HG03280 (cell line): ENCODE measurements around the gene CHMP4A.
"Not testable (repeated sequence)": the region's sequence is repeated elsewhere in the genome, so short reads cannot be mapped to it uniquely, and the experiment has no call there.

Experiments
- ATAC-seq: cut with Tn5 transposase; IDR thresholded peaks from one replicate; pipeline ENCODE4 v1.9.1; 2021; ENCODE audit warnings: mild to moderate bottlenecking, moderate library complexity; ENCODE audit not compliant: unreplicated experiment

The CHMP4A gene

DNA sequence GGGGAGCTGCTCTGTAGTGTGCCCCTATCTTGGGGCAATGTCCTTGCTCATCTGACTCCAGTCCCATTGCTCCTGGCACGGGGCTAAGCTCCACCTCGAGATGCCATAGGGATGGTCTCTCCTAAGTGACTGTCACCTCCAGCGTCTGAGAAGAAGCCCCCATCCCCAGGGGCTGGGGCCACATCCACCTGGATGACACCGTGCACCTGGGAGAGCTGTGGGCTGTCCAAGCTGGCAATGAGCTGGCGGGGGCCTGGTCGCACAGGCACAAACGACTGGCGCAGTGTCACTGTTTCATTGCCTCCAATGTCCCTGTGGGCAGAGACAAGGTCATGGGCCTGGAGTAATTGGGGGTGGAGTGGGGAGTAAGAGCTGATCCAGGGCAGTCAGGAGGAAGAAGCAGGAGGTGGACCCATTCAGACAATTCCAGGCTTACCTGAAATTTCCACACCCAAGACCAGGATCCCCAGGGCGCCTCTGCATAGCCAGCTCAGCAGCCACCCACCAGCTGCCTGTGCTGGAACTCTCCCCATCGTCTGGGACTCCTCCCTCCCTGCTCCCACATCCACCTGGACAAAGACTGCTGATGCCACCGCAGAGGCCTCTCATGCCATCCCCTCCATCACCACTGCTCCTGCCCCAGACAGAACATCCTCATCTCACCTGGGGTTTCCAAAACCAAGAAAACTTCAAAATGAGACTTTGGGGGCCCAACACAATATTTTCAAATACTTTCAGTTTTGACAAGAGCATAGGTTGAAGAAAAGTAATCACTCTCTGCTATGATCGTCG lies 36.1 kb upstream of the CHMP4A start:
- no peak for ATAC-seq

DNA sequence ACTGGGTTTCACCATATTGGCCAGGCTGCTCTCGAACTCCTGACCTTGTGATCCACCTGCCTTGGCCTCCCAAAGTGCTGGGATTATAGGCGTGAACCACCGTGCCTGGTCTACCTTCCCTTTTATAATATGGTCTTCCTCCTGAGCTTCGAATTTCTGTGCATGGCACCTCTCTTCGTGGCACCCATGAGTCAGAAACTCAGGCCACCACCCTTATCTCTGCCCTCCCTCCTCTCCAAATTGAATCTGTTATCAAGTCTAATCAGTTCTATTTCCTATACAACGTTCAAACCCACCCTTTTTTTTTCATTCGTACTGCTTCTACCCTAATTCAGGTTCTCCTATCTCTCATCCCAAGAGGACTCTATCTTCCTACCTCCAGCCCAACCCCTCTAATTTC lies 34.1 kb upstream of the CHMP4A start:
- ATAC-seq: no peak

- ATAC-seq: peak; percentile 26
Observed at GRCh38 chr14:24246765-24247212, 33.5 kb upstream of the CHMP4A start.

GRCh38 chr14:24245350-24245749 lies 32.1 kb upstream of the CHMP4A start:
- not testable (repeated sequence) for ATAC-seq

- ATAC-seq: no peak
Observed at GRCh38 chr14:24243336-24243836, 30.1 kb upstream of the CHMP4A start.

DNA sequence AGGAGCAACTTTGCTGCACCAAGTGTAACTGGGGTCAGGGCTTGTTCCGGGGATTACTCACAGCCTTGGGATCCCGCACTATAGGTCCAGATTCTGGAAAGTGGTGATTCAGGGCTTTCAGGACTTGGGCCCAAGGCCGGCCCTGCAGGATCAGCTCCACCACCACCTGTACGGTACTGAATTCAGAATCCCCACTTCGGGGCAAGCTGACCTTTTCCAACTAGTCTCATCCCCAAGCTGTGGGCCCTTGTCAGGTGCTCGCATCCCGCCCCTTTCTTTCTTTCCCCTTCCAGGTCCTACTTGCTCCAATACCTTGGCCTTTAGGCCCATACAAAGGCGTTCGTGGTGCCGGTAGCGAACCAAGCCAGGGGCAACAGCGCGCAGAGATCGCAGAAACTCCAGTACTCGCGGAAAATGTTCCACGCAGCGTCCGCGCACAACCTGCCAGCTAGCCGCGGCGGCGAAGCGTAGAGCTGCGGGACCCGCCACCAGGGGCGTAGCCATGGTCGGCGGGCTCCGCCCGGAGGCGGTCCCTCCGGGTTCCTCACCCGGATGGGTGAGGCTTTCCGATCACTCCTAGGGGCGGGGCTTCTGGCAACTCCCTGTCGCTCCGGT lies 28.6 kb upstream of the CHMP4A start:
- peak; percentile 83 for ATAC-seq

DNA sequence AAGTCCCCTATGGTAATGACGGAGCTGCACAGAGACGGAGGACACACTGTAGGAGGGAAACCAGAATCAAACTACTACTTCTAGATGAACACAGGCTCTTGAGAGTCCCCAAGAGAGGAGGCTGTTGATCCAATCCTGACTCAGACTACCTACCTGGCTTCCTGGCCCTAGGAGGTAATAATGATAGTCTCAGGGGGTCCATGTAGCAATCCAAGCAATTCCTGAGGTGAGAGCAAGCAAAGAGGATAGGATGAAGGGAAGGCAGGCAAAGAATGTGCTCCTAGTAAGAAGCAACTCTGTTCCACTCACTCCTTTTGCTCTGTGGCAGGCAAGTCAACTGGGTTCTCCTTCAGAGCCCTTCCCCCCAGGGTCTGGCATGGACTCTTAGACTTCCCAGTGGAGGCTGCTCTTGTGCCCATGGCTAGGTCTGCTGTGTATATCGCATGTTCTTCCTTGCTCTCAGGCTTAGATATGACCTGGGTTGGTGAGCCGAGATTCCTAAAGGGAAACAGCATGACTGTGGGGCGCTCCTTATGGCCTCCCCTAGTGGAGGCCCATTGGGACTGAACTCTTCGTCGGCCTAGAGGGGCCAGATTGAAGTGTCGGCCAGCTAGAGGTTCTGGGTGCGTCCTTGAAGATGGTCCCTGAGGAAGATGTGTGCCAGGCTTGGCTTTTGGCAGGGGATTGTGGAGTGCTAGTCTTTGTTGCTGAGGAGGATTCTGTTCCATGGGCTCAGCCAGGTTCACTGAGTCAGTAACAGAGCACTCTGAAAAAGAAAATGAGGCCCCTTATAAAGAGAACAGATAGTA lies 27.0 kb upstream of the CHMP4A start:
- ATAC-seq: no peak

GRCh38 chr14:24238527-24239037 lies 25.3 kb upstream of the CHMP4A start:
- no peak for ATAC-seq

DNA sequence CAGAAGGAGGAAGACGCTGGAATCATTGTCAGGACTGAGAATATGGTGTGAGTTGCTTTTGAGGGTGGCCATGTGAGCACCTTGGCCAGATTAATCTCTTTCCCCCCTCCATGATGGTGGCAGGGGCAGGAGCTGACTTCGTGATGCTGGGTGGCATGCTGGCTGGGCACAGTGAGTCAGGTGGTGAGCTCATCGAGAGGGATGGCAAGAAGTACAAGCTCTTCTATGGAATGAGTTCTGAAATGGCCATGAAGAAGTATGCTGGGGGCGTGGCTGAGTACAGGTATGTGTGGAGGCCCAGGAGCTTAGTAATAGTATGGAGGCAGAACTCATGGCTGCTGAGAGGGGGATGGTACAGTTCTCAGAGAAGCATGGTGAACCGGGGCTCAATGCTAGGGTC lies 24.8 kb upstream of the CHMP4A start:
- no peak for ATAC-seq

DNA sequence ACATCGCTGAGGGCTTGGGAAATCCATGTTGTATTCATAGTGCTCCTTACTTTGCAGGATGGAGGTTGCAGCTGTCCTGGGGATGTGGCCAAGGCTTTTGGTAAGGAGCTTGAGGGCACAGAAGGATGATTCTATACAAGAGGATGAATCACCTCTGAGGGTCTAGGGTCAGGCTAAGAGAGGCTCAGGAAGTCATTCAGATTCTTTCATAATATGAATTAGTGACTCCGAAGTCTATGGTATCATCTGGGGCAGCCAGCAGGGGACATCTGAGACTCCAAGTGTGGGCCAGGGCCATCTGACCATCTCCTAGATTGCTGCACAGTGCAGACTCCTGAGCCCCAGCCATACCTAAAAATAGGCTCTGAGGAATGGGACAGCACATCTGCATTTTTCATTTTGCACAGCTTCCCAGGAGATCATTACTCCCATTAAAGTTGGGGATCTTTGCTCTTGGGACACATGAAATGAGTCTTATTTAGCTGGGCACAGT lies 24.2 kb upstream of the CHMP4A start:
- ATAC-seq: no peak

DNA sequence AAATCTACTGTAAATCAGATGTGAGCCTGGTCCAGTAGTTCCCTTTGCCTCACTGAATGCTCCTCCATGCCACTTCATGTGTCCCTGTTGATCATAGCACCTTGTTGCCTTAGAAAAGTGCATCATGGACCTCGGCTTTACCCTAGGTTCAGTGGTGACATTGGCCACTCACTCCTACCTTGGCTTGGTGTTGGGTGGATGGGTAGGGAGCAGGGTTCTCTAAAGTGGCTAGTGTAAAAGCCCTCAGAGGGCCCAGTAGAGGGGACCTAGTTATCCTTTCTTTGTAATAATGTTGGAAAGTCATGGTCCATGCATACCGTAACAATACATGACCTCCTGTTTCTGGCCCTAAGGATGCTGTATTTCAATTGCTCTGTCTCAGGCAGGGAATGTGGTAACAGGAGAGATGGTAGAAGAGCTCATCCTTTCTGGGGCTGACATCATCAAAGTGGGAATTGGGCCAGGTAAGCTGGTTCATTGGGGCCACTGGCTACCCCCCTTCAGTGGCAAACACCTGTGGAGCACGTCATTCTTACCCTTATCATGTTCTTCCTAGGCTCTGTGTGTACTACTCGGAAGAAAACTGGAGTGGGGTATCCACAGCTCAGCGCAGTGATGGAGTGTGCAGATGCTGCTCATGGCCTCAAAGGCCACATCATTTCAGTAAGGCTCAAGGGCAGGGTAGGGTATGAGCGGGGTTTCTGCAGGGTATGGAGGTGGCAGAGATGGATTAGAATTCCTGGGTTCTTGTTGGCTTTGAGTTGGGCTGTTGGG lies 23.6 kb upstream of the CHMP4A start:
- no peak for ATAC-seq

GRCh38 chr14:24235804-24236688 lies 22.8 kb upstream of the CHMP4A start:
- no peak for ATAC-seq

GRCh38 chr14:24234095-24235005 lies 21.1 kb upstream of the CHMP4A start:
- ATAC-seq: no peak

DNA sequence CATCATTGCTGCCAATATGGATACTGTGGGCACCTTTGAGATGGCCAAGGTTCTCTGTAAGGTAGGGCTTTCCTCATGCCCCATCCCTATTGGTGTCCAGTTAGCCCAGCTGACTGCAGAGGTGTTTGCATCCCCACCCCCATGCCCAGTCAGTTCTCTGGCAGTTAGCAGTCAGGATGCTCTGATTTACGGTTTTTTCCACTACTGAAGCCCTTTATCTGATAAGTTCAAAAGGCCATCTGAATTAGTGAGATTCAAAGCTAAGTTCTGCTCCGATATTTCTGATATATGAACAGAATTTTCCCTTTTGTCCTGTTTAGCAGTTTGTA lies 20.2 kb upstream of the CHMP4A start:
- ATAC-seq: no peak

DNA sequence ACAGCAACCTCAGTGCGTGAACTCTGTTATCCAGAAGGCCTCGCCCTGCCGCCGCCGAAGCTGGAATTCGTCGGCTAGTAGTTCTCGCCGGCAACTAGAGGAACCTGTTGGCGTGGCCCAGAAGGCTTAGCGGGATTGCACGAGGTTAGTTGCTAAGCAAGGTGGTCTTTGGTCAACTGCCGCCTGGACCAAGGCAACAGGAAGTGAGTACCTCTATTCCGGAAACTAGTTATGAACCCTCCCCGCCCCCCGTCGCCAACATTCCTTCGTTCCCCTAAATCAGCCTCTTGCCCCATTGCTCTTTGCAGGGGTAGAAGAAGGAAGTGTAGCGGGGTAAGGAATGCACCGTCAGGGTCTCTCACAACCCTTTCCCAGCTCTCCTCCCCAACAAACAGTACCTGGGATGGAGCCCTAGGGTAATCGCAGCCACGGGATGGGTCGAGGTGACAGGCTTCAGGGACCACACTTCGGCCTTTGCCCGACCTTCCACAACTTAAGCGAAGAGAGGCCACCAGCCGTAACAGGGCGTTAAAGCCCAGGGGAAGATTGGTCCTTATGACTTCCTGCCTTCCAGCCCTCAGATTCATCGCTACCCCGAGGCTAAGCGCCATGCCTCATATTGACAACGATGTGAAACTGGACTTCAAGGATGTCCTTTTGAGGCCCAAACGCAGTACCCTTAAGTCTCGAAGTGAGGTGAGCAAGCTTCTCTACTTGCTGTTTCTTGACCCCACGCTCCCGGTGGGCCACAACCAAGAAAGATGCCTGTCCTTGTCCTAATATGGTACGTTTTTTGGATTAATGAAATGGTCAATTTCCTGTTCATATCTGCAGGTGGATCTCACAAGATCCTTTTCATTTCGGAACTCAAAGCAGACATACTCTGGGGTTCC lies 19.6 kb upstream of the CHMP4A start, which contains the start of gene GMPR2:
Gene GMPR2 (plus strand): TSS at position 285 of the 893 bp plus-strand sequence. CDS start 325 bp downstream, at position 610.
- peak; percentile 43 for ATAC-seq

DNA sequence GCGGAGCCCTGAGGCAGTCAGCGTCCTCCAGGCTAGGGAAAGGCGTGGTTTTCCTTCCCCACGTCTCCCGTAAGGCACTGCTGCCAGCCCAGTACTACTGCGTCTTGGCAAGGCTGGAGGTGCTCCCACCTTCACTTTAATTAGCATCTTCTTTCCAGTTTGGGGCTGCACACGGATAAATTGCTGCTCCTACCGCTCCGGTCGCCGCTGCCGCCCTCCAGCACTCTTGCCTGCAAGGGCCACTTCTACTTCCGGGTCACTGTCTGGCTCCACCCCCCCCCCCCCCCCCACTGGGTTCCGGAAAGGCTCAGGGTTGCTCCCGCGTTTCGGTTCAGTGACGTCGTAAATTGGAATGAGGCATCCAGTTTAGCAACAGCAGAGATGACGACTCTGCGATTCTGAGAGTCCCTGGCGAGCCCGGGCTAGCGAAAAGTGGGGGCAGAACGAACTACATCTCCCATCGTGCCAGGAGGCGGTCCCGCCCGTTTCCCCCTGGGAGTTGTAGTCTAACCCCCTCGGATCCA lies 18.9 kb upstream of the CHMP4A start, which contains the start of gene NEDD8:
Gene NEDD8 (minus strand): TSS at position 247 of the 524 bp plus-strand sequence. CDS start 100 bp downstream, at position 147.
- ATAC-seq: peak; percentile 78
